Thymus (tissue), 11 donors: ENCODE data around the gene IL34. TPM values are rescaled to one million over a fixed set of nuclear protein-coding genes. Genes with fewer than 3 reads are reported as not detected.
A peak's percentile ranks its signal among the peaks of the same experiment; 100 is the strongest.

Experiments
- DNase-seq, 9 donors: peaks; one replicate each; pipeline ENCODE4 v3.0.0-alpha.2; 2013; ENCODE audit warnings: low spot score in 9 of 9, low read depth in 6 of 9, missing footprints in 1 of 9
- H3K27ac ChIP-seq, 2 donors: one replicate each; pipeline ENCODE4 v1.5.1; 2013; ENCODE audit warnings: control low read depth in 1 of 2, low read depth in 1 of 2, low read length in 1 of 2, mild to moderate bottlenecking in 1 of 2, moderate library complexity in 1 of 2
- H3K27me3 ChIP-seq, 2 donors: one replicate each; pipeline ENCODE4 v1.5.1; 2013; ENCODE audit warnings: low read length in 1 of 2; ENCODE audit not compliant: control insufficient read depth in 2 of 2, insufficient read depth in 1 of 2
- H3K36me3 ChIP-seq, 2 donors: one replicate each; pipeline ENCODE4 v1.5.1; 2013; ENCODE audit warnings: low read length in 1 of 2, mild to moderate bottlenecking in 1 of 2, moderate library complexity in 1 of 2; ENCODE audit not compliant: control insufficient read depth in 2 of 2, insufficient read depth in 2 of 2
- H3K4me1 ChIP-seq, 2 donors: one replicate each; pipeline ENCODE4 v1.5.1; 2013; ENCODE audit warnings: low read length in 2 of 2; ENCODE audit not compliant: control insufficient read depth in 2 of 2, insufficient read depth in 2 of 2
- H3K4me3 ChIP-seq, 2 donors: one replicate each; pipeline ENCODE4 v1.5.1; 2013; ENCODE audit warnings: low read length in 2 of 2, control low read depth in 1 of 2, mild to moderate bottlenecking in 1 of 2
- H3K9me3 ChIP-seq, 2 donors: one replicate each; pipeline ENCODE4 v1.5.1; 2013; ENCODE audit warnings: low read length in 1 of 2, mild to moderate bottlenecking in 1 of 2; ENCODE audit not compliant: control insufficient read depth in 2 of 2, insufficient read depth in 1 of 2
- WGBS: extraction: QIAGEN DNeasy Blood & Tissue Kit; methylation state at CpG from one replicate; pipeline ENCODE4 v1.1.7; 2013; 5-methylcytosine and 5-hydroxymethylcytosine counted together
- polyA plus RNA-seq: library from polyadenylated mRNA; stranded (reverse); fragments of 200-250 nt; gene quantifications from one replicate; pipeline ENCODE4 v1.2.3, GENCODE V29; 2013
- total RNA-seq: library from RNA; stranded (reverse); fragments of 120-200 nt; gene quantifications from one replicate; pipeline ENCODE4 v1.2.4, GENCODE V29; 2013
- donor health status: healthy.

IL34 gene
- total and polyA plus RNA-seq, 2 donors: 4.7 to 10.1 TPM

DNA sequence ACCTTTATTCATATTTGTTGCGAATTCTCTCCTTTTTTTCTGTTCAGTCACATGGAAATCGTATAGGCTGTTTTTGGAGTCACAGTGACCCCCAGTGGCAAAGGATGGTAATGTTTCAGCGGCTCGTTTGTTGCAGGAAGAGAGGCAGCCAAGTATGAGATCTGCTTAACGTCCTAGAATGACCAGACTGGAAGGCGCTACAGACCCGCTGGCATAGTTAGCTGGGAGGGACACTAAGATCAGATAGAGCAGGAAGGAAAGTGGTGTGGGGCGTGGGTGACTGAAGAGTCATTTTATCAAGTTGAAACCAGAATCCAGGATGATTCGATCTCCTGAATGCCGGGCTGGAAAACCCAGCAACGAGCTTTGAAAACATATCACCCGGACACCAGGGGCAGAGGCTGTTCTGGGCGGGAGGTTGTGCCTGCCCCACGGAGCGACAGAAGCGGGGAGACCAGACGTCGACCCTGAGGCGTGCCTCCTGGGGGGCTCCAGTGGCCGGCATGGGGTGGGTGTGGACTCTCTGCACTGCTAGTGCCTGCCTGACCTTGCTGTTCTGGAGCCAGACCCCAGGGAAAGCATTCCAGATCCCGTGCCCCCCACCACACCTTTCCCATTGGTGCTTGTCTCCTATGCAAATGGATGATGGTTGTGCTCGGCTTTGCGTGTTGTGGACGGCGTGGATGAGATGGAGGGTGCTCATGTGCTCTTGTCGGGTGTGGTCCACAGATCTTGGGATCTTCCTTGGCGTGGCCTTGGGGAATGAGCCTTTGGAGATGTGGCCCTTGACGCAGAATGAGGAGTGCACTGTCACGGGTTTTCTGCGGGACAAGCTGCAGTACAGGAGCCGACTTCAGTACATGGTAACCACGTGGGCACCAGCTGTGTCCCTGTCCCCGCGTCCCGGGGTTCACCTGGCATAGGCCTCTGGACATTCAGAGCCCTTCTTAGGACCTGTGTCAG lies 7.7 kb downstream of the IL34 start:
- peak; percentile 34 to 89 (median 82) for DNase-seq
- H3K27me3 ChIP-seq: no peaks in the 10 kb centered on the region
- H3K4me3 ChIP-seq: no peak overlapping the region
- no peaks in the 10 kb centered on the region for H3K36me3 ChIP-seq
- no peak overlapping the region for H3K27ac ChIP-seq
- H3K9me3 ChIP-seq: no peaks in the 10 kb centered on the region
- peaks cover 0 to 4% of the 10 kb centered on the region in 2 donors for H3K4me1 ChIP-seq
- WGBS: 57% methylated on average over 35 of the region's 35 CpGs

DNA sequence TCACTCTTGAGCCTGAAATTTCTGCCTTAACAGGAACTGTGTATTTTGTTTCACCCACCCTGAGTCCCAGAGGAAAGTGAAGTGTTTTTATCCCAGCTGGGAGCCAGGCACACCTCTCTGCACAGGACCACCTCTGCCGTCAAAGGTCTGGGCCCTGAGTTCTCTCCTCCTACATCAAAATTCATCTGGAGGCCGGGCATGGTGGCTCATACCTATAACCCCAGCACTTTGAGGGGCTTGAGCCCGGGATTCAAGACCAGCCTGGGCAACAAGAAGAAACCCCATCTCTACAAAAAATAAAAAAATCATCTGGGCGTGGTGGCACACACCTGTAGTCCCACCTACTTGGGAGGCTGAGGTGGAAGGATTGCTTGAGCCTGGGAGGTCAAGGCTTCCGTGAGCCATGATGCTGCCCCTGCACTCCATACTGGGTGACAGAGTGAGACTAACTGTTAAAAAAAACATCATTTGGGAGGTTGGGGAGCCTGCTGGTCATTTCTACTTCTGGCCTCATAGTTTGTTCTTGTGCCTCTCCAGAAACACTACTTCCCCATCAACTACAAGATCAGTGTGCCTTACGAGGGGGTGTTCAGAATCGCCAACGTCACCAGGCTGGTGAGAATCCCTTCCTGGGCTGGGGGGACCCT lies 9.8 kb downstream of the IL34 start:
- H3K36me3 ChIP-seq: no peaks in the 10 kb centered on the region
- WGBS: 90% methylated on average over 8 of the region's 8 CpGs
- DNase-seq: no peak

DNA sequence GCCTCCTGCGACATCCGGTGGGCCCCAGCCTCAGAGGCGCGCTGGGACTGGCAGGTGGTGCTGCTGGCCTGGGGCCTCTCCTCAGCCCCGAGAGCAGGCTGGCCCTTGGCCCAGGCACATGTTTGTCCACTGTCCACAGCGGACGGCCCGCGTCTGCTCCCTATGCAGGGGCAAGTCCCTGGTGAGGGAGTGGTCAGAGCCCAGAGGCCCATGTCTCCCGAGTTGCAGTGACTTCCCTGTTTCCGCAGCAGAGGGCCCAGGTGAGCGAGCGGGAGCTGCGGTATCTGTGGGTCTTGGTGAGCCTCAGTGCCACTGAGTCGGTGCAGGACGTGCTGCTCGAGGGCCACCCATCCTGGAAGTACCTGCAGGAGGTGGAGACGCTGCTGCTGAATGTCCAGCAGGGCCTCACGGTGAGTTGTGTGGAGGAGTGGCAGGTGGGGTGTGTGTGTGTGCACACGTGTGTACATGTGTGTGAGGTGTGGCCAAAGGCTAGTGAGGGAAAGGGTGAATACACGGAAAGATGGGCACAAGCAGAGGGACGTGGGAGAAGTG lies 10.4 kb downstream of the IL34 start:
- DNase-seq: no peak
- Histone ChIP-seq H3K9me3 (no peaks in the 10 kb centered on the region), H3K27ac (no peak overlapping the region), H3K27me3 (no peaks in the 10 kb centered on the region), H3K36me3 (peaks cover 0 to 5% of the 10 kb centered on the region in 2 donors), H3K4me3 (no peak overlapping the region), H3K4me1 (peaks cover 0 to 4% of the 10 kb centered on the region in 2 donors)
- WGBS: 89% methylated on average over 22 of the region's 22 CpGs

More for the DNA sequence above, 9.8 kb downstream of the IL34 start:
- Histone ChIP-seq H3K9me3 (no peaks in the 10 kb centered on the region), H3K4me3 (no peak overlapping the region), H3K4me1 (peaks cover 0 to 4% of the 10 kb centered on the region in 2 donors), H3K27me3 (no peaks in the 10 kb centered on the region), H3K27ac (no peak overlapping the region)

DNA sequence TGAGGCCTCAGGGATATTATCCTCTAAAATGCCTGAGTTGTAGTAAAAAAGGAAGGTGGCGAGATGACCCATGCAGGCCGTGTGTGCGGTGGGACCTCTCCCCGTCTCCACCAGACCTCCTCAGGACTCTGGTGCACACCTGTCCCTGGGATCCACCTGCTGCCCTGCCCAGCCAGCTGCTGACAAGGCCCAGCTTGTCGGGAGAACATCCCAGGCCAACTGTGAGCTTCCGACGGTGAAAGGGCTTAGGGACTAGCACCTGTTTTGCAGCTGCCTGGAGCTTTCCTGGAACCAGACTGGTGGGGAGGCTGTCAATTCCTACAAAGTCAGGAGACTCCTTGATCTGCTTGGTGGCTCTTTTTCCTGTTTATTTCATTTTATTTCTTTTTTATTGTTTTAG lies 11.6 kb downstream of the IL34 start:
- no peak overlapping the region for H3K4me3 ChIP-seq
- no peaks in the 10 kb centered on the region for H3K9me3 ChIP-seq
- no peak for DNase-seq
- 88% methylated on average over 7 of the region's 7 CpGs for WGBS
- H3K36me3 ChIP-seq: peaks cover 7 to 9% of the 10 kb centered on the region in 2 donors
- H3K4me1 ChIP-seq: peaks cover 0 to 4% of the 10 kb centered on the region in 2 donors
- H3K27me3 ChIP-seq: no peaks in the 10 kb centered on the region
- H3K27ac ChIP-seq: no peak overlapping the region

DNA sequence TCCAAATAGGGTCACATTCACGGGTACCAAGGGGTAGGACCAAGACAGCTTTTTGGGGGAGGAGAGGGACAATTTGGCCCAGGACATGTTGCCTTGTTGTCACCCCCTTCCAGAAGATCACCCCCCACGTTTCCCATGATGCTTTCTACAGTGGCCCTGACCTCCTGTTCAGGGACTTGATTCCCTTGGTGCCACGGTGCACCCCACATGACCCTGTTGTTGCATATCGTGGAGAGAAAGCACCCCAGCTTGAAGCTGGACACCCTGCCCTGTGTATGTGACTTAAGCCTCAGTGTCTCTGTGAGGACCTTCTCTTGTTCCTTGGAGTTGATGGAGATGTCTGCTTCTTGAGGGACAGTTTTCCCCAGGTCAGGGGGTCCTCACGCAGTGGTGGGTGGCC lies 12.6 kb downstream of the IL34 start:
- H3K27me3 ChIP-seq: no peaks in the 10 kb centered on the region
- no peak for DNase-seq
- 95% methylated on average over 5 of the region's 5 CpGs for WGBS
- no peak overlapping the region for H3K27ac ChIP-seq
- H3K4me1 ChIP-seq: peaks cover 0 to 3% of the 10 kb centered on the region in 2 donors
- H3K9me3 ChIP-seq: no peaks in the 10 kb centered on the region
- H3K4me3 ChIP-seq: no peak overlapping the region
- peaks cover 16 to 19% of the 10 kb centered on the region in 2 donors for H3K36me3 ChIP-seq

- Histone ChIP-seq H3K27ac (no peak overlapping the region), H3K36me3 (peaks cover 22 to 25% of the 10 kb centered on the region in 2 donors), H3K27me3 (no peaks in the 10 kb centered on the region), H3K4me1 (no peaks in the 10 kb centered on the region), H3K9me3 (no peaks in the 10 kb centered on the region), H3K4me3 (no peak overlapping the region)
- WGBS: 96% methylated on average over 12 of the region's 12 CpGs
- DNase-seq: no peak
Observed at GRCh38 chr16:70659546-70659945, 13.2 kb downstream of the IL34 start.

DNA sequence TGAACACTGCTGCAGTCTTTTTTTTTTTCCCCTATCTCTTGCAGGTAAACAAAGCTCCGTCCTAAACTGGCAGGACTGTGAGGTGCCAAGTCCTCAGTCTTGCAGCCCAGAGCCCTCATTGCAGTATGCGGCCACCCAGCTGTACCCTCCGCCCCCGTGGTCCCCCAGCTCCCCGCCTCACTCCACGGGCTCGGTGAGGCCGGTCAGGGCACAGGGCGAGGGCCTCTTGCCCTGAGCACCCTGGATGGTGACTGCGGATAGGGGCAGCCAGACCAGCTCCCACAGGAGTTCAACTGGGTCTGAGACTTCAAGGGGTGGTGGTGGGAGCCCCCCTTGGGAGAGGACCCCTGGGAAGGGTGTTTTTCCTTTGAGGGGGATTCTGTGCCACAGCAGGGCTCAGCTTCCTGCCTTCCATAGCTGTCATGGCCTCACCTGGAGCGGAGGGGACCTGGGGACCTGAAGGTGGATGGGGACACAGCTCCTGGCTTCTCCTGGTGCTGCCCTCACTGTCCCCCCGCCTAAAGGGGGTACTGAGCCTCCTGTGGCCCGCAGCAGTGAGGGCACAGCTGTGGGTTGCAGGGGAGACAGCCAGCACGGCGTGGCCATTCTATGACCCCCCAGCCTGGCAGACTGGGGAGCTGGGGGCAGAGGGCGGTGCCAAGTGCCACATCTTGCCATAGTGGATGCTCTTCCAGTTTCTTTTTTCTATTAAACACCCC lies 13.8 kb downstream of the IL34 start:
- DNase-seq: no peak

DNA sequence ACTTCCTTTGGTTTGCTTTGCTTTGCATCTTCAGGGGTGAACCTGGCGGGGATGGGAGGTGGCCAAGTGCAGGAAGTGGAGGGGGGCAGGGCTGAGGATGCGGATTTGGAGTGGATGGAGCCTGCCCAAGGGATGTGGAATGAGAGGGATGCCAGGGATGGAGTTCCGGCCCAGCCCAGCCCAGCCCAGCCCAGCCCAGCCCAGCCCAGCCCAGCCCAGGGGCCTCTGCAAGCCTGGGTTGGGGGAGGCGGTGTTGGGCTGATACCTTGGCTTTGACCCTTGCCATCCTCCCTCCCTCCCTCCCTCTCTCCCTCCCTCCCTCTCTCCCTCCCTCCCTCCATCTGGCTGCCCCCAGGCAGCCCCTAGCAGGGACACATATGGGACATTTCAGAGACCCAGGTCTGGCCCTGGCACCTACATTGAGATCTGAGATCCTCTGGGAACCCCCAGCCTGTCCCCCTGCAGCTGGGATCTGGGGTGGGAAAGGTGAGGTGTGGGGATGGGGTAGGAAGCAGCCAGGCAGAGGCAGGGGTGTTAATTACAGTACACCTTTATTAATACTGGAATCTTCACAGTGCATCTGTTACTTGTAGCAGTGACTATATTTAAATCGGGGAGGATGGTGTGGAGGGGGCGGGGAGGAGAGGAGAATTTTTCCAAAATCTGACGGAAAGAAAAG lies 14.5 kb downstream of the IL34 start:
- H3K27ac ChIP-seq: no peak overlapping the region
- H3K27me3 ChIP-seq: no peaks in the 10 kb centered on the region
- H3K36me3 ChIP-seq: peaks cover 34 to 38% of the 10 kb centered on the region in 2 donors
- no peak for DNase-seq
- H3K4me1 ChIP-seq: no peaks in the 10 kb centered on the region
- 89% methylated on average over 7 of the region's 7 CpGs for WGBS
- H3K4me3 ChIP-seq: no peak overlapping the region
- H3K9me3 ChIP-seq: no peaks in the 10 kb centered on the region

More for the DNA sequence above, 13.8 kb downstream of the IL34 start:
- H3K36me3 ChIP-seq: peaks cover 27 to 31% of the 10 kb centered on the region in 2 donors
- no peak overlapping the region for H3K27ac ChIP-seq
- H3K9me3 ChIP-seq: no peaks in the 10 kb centered on the region
- no peaks in the 10 kb centered on the region for H3K27me3 ChIP-seq
- no peak overlapping the region for H3K4me3 ChIP-seq
- WGBS: 87% methylated on average over 16 of the region's 16 CpGs
- no peaks in the 10 kb centered on the region for H3K4me1 ChIP-seq
